ENCODE data around the gene ANXA8. TPM values are rescaled to one million over a fixed set of nuclear protein-coding genes. Genes with fewer than 3 reads are reported as not detected.
"Not testable (repeated sequence)": the region's sequence is repeated elsewhere in the genome, so short reads cannot be mapped to it uniquely, and the experiment has no call there.

Gene ANXA8, protein sequence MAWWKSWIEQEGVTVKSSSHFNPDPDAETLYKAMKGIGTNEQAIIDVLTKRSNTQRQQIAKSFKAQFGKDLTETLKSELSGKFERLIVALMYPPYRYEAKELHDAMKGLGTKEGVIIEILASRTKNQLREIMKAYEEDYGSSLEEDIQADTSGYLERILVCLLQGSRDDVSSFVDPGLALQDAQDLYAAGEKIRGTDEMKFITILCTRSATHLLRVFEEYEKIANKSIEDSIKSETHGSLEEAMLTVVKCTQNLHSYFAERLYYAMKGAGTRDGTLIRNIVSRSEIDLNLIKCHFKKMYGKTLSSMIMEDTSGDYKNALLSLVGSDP
- total RNA-seq: 7.7 TPM
- polyA plus RNA-seq: 14.3 TPM

DNA sequence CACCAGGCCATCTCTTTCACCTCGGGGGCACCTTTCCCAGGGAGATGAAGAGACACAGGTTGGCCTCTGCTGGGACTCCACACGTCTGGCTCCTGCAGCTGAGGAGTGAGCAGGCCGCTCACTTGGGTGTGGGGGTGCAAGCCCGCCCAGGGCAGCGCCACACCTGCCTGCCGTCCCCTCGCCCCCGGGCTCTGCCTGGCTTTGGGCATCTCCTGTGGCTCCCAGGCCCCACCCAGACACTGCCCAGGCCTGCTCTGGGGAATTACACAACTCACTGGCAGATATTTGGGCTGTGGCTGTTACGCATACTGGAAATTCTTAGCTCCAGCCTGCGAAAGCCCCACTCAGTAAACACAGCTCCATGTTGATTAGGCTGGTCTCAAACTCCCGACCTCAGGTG is at the start of gene ANXA8:
Gene ANXA8, minus strand, starts transcription at position 193 of the 400 bp plus-strand sequence. Its CDS starts 182 bp downstream, at position 11.
- H3K36me3 ChIP-seq (ENCODE audit: insufficient read depth); H3K27ac ChIP-seq (ENCODE audit: low read depth); DNase-seq (ENCODE audit: extremely low spot score); H3K4me3 ChIP-seq (ENCODE audit: low read depth, low read length); H3K4me1 ChIP-seq (ENCODE audit: insufficient read depth): not testable (repeated sequence)
- WGBS: 86% methylated on average over 8 of the region's 11 CpGs

DNA sequence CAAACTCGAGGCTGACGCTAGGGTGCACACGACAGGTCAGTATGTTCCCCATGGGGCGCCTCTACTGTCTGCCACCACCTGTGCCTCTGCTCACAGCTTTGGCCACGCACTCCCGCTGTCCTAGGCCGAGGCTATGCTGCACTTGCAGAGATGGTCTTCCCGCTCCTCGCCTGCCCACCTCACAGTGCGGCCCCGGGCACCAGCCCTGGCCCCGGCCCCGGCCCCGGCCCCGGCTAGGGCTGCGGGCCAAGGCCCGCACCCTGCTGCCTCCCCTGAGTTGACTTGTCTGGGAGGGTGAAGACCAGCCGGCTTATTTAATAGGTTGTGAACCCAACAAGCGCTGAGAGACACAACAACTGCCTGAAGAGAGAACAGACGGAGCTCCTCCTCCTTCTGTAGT is 39.6 kb upstream of the ANXA8 start, which contains the start of gene AGAP9:
Gene AGAP9, minus strand, starts transcription at position 164 of the 400 bp plus-strand sequence. Its CDS starts 112 bp downstream, at position 52.
- not testable (repeated sequence) for H3K36me3 ChIP-seq (ENCODE audit: insufficient read depth); H3K4me3 ChIP-seq (ENCODE audit: low read depth, low read length); DNase-seq (ENCODE audit: extremely low spot score); H3K4me1 ChIP-seq (ENCODE audit: insufficient read depth); H3K27ac ChIP-seq (ENCODE audit: low read depth)
- WGBS: no CpG with 5 or more reads among the region's 20 CpGs

DNA sequence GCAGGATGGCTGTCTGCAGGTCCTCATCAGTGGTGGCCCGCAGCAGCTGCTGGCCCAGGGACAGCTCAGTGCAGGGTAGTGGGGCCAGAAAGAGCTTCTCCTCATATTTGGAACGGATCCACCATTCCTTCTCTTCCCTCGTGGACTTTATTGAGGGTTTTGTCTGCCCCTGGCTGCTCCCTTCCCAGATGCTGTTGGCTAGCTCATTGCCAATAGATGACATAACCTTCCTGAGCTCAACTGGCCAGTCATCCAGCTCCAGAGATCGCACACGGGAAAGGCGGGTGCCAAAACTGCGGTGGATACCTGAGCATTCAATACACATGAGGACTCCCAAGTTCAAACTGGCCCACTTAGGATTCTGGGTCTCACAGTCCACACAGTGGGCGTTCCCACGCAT is 18.4 kb upstream of the ANXA8 start:
- H3K27ac ChIP-seq (ENCODE audit: low read depth); H3K4me1 ChIP-seq (ENCODE audit: insufficient read depth); H3K36me3 ChIP-seq (ENCODE audit: insufficient read depth); H3K4me3 ChIP-seq (ENCODE audit: low read depth, low read length); DNase-seq (ENCODE audit: extremely low spot score): not testable (repeated sequence)
- WGBS: 86% methylated on average over 7 of the region's 9 CpGs

DNA sequence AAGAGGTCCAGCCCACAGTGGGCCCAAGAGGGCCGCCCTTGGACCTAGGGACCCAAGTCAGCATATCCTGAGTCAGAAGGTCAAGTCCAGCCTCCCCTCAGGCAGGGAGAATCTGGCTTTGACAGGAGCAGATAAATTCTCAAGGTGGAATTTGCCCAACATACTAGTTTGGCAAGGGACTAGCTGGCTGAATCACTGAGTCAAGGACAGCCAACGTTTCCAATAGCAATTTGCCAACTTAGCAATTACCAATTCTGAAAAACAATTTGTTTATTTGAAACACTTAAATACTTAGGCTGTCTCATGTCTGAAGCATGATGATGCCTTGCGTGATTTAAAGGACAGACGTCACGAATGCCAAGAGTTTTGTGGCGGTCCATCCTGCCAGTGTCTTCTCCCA is 10.3 kb upstream of the ANXA8 start:
- DNase-seq (ENCODE audit: extremely low spot score); H3K4me3 ChIP-seq (ENCODE audit: low read depth, low read length); H3K27ac ChIP-seq (ENCODE audit: low read depth); H3K36me3 ChIP-seq (ENCODE audit: insufficient read depth); H3K4me1 ChIP-seq (ENCODE audit: insufficient read depth): not testable (repeated sequence)
- 28% methylated on average over 1 of the region's 6 CpGs for WGBS

DNA sequence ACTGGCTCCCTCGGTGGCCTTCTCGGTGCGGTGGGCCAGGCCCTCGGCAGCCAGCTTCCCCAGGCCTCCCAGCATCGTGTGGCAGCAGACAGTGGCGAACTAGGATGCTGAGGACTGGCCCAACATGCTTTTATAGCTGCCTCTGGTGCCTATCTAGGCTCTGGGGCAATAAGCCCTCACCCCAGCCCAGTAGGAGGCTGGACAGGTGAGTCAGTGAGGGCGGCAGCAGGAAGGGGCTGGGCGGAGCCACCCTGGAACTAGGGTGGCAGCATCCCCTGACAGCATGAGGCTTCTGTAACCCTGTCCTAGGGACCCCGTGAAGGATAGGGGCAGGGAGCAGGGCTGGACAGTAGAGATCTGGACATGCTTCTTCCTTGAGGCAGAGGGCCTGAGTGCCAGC is 7.7 kb upstream of the ANXA8 start, which contains the start of gene FAM25G:
Gene FAM25G, minus strand, starts transcription at position 101 of the 400 bp plus-strand sequence. Its CDS starts 26 bp downstream, at position 75.
- H3K36me3 ChIP-seq (ENCODE audit: insufficient read depth); H3K27ac ChIP-seq (ENCODE audit: low read depth); DNase-seq (ENCODE audit: extremely low spot score); H3K4me1 ChIP-seq (ENCODE audit: insufficient read depth); H3K4me3 ChIP-seq (ENCODE audit: low read depth, low read length): not testable (repeated sequence)
- 82% methylated on average over 7 of the region's 9 CpGs for WGBS

DNA sequence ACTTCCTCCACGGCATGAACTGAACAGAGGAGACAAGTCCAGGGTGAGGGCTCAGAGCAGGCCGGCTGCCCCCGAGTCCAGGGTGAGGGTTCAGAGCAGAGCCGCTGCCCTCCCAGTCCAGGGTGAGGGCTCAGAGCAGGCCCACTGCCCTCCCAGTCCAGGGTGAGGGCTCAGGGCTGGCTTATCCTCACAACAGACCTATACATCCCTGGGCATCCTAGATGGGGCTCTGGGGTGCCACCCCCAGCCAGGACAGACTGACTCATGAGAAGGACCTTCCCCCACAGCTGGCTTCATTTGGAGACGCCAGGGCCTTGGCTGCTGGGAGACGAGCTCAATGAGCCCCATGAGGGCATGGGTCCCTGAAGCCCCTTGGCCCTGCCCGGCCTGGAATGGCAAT is 5.7 kb upstream of the ANXA8 start:
- not testable (repeated sequence) for DNase-seq (ENCODE audit: extremely low spot score); H3K36me3 ChIP-seq (ENCODE audit: insufficient read depth)
- 100% methylated on average over 2 of the region's 7 CpGs for WGBS

DNA sequence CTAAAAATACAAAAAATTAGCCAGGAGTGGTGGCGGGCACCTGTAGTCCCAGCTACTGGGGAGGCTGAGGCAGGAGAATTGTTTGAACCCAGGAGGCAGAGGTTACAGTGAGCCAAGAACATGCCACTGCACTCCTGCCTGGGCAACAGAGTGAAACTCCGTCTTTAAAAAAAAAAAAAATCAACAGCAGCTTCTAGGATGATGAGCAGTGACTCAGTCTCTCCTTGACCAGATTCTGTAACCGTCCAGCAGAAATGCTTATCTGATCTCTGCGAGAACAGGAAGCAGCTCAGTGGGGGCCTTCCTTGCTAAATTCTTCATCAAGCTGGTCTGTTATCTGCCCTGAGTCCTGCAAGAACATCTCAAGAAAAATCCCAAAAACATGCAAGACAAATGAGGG is 2.0 kb upstream of the ANXA8 start:
- H3K4me1 ChIP-seq (ENCODE audit: insufficient read depth); H3K4me3 ChIP-seq (ENCODE audit: low read depth, low read length); DNase-seq (ENCODE audit: extremely low spot score); H3K27ac ChIP-seq (ENCODE audit: low read depth); H3K36me3 ChIP-seq (ENCODE audit: insufficient read depth): not testable (repeated sequence)
- WGBS: 25% methylated on average over 2 of the region's 4 CpGs

More for the DNA sequence above, 5.7 kb upstream of the ANXA8 start:
- not testable (repeated sequence) for H3K27ac ChIP-seq (ENCODE audit: low read depth); H3K4me1 ChIP-seq (ENCODE audit: insufficient read depth); H3K4me3 ChIP-seq (ENCODE audit: low read depth, low read length)

DNA sequence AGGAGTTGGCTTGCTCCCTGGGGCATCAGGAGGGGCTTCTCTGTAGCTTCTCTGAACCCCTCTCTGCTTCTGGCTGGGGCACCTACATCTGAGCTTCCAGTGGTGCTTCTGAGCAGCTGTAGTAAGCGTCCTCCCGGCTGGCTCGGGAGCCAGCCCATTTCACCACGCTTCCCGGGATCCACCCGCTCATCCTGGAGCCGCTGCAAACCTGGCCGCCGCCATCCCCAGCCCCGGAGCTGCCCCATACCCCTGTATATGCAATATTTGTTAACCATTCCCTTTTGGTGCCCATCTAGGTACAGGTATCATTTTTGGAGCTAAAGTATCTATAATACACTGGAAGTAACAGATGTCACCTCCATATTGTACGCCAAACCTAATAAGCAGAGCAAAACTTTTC is 871 bp upstream of the ANXA8 start:
- H3K27ac ChIP-seq (ENCODE audit: low read depth); H3K36me3 ChIP-seq (ENCODE audit: insufficient read depth); H3K4me1 ChIP-seq (ENCODE audit: insufficient read depth); DNase-seq (ENCODE audit: extremely low spot score); H3K4me3 ChIP-seq (ENCODE audit: low read depth, low read length): not testable (repeated sequence)
- WGBS: 94% methylated on average over 11 of the region's 11 CpGs

DNA sequence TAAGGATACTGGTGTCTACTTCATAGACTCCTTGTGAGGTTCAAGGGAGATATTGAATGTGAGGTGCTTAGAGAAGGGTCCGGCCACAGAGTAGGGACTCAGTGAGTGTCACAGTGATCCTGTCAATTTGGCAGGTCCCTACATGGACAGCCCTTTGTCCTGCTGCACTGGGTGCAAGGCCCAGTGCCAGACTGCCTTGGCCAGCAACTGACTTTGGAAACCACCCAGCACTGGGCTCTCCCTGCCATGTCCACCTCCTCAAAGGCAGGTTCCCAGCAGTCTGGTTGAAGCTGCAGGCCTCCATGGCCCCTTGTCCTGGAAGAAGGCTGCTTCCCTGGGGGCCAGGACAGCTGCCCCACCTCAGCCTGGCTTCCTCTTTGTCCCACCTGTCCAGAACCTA is 1.5 kb downstream of the ANXA8 start:
- no CpG with 5 or more reads among the region's 1 CpG for WGBS
- not testable (repeated sequence) for H3K27ac ChIP-seq (ENCODE audit: low read depth); H3K4me3 ChIP-seq (ENCODE audit: low read depth, low read length); H3K4me1 ChIP-seq (ENCODE audit: insufficient read depth); DNase-seq (ENCODE audit: extremely low spot score); H3K36me3 ChIP-seq (ENCODE audit: insufficient read depth)

DNA sequence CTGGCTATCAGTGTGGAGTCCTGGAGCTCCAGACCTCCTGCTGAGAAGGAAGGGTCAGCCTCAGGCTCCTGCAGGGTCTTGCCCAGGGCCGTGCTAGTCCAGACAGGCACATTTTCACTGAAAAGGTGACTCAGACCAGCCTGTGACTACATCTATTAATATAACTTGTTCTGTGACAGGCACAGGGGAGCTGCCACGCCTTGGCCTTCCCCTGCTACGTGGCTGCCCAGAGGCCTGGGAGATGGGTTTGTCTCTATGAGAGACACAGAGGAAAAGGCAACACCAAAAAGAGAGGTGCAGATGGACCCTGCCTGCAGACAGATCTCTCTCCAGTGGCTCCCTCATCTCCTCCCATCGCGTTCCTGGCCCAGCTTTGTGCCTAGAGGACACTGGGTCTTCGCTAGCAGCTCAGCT is 2.1 kb downstream of the ANXA8 start:
- DNase-seq (ENCODE audit: extremely low spot score); H3K36me3 ChIP-seq (ENCODE audit: insufficient read depth); H3K27ac ChIP-seq (ENCODE audit: low read depth); H3K4me3 ChIP-seq (ENCODE audit: low read depth, low read length); H3K4me1 ChIP-seq (ENCODE audit: insufficient read depth): not testable (repeated sequence)
- WGBS: 80% methylated on average over 5 of the region's 6 CpGs

DNA sequence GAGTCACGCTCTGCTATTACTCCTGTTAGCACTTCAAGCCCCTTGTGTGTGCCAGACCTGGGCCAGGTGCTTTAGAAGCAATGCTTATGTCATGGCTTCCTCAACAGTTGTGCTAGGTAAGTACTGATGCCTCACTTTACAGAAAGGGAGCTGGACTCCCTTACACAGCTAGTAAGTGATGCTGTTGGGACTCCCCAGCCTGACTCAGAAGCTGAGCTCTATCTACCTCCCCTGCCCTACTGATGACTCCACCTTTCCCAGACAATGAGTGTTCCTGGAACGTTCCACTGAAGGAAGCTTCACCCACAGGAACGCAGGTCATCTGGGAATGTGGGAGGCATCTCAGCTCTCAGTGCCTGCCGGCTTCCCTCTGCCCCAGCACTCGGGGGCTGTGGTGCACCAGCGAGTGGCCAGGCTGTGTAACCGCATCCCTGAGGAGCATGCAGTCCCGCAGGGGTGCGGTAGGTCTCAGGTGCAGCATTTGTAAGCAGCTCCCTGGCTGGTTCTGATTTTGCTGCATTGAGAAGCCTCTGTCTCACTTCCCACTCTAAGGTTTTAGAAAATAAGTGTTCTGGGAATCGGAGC is 2.6 kb downstream of the ANXA8 start:
- not testable (repeated sequence) for DNase-seq (ENCODE audit: extremely low spot score)
- 55% methylated on average over 8 of the region's 10 CpGs for WGBS

DNA sequence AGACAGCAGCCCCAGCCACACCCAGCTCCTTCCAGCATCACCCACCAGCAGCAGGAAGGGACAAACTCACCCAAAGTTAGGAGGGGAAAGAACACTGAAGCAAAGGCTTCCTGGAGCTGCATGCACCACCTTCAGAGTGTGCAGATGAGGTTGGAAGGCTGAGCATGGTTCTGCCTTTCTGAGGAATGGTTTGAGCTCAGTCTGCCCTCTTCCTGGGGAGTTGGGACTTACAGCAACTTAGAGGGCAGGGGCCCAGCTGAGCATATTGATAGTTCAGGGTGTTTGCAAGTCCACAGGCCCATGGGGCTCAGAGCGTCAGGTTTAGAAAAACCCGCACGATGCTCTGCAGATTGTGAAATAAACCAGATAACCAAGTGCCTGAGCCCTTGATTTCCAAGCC is 3.8 kb downstream of the ANXA8 start:
- no CpG with 5 or more reads among the region's 3 CpGs for WGBS
- not testable (repeated sequence) for H3K36me3 ChIP-seq (ENCODE audit: insufficient read depth); H3K4me3 ChIP-seq (ENCODE audit: low read depth, low read length); H3K27ac ChIP-seq (ENCODE audit: low read depth); DNase-seq (ENCODE audit: extremely low spot score); H3K4me1 ChIP-seq (ENCODE audit: insufficient read depth)

More for the DNA sequence above, 2.6 kb downstream of the ANXA8 start:
- H3K4me1 ChIP-seq (ENCODE audit: insufficient read depth); H3K36me3 ChIP-seq (ENCODE audit: insufficient read depth); H3K27ac ChIP-seq (ENCODE audit: low read depth); H3K4me3 ChIP-seq (ENCODE audit: low read depth, low read length): not testable (repeated sequence)

DNA sequence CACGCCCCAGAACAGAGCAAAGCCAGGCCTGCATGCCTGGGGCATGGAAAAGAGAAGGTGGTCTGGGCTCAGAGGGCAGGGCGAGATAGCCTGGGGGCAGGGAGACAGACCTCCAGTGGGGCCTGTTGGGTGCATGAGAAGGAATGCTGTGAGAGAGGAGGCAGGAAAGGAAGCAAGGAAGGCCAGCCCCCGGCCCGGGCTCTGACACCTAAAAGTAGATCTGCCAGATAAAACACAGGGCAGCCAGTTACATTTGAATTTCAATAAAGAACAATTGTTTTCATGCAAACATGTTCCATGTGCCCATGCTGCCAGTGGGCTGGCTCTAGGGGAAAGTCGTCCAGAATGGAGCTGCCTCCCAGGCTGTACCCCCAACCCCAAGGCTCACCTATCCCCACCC is 5.8 kb downstream of the ANXA8 start:
- not testable (repeated sequence) for H3K4me1 ChIP-seq (ENCODE audit: insufficient read depth); H3K4me3 ChIP-seq (ENCODE audit: low read depth, low read length); H3K27ac ChIP-seq (ENCODE audit: low read depth); H3K36me3 ChIP-seq (ENCODE audit: insufficient read depth); DNase-seq (ENCODE audit: extremely low spot score)
- WGBS: 57% methylated on average over 4 of the region's 5 CpGs

DNA sequence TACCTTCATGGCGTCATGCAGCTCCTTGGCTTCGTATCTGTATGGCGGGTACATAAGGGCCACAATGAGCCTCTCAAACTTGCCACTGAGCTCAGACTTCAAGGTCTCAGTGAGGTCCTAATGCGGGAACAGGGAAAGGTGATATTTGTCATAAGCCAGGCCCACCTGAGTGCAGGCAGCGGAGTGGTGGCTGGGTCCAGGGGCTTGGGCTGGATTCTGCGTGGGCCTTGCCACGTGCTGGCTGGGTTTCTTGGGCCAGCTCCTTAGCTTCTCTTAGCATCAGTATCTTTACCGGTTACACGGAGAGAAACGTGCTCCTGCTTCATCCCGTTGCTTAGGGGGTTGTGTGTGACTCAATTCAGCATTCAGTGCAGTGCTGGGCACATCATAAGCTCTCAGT is 6.8 kb downstream of the ANXA8 start:
- not testable (repeated sequence) for DNase-seq (ENCODE audit: extremely low spot score); H3K27ac ChIP-seq (ENCODE audit: low read depth)

More for the DNA sequence above, 6.8 kb downstream of the ANXA8 start:
- WGBS: 91% methylated on average over 9 of the region's 11 CpGs
- not testable (repeated sequence) for H3K4me3 ChIP-seq (ENCODE audit: low read depth, low read length); H3K4me1 ChIP-seq (ENCODE audit: insufficient read depth); H3K36me3 ChIP-seq (ENCODE audit: insufficient read depth)

Data from urinary bladder (tissue), 4 donors.